Hepatocyte (in vitro differentiated cells): ENCODE measurements around the gene PKP1. TPM values are rescaled to one million over a fixed set of nuclear protein-coding genes. Genes with fewer than 3 reads are reported as not detected.

ENCODE experiments used
- DNase-seq: peaks from one replicate; pipeline ENCODE4 v3.0.0-alpha.2; 2016; ENCODE audit warnings: low spot score
- H2AFZ ChIP-seq: fragments of 200-600 bp; sonication (generic); 2 replicates; pipeline ENCODE4 v1.6.0; 2016; ENCODE audit warnings: antibody characterized with exemption, mild to moderate bottlenecking
- H3K27ac ChIP-seq: fragments of 200-600 bp; sonication (generic); 2 replicates; pipeline ENCODE4 v1.5.1; 2016; ENCODE audit warnings: mild to moderate bottlenecking
- H3K27me3 ChIP-seq: fragments of 200-600 bp; sonication (generic); 2 replicates; pipeline ENCODE4 v1.6.1; 2016
- H3K36me3 ChIP-seq: fragments of 200-600 bp; sonication (generic); replicated peaks from 2 replicates; pipeline ENCODE4 v1.5.1; 2016; ENCODE audit warnings: low read depth; ENCODE audit not compliant: insufficient read depth
- H3K4me1 ChIP-seq: fragments of 200-600 bp; sonication (generic); 2 replicates; pipeline ENCODE4 v1.5.1; 2016; ENCODE audit warnings: mild to moderate bottlenecking, moderate library complexity; ENCODE audit not compliant: insufficient read depth
- H3K4me2 ChIP-seq: fragments of 200-600 bp; sonication (generic); 2 replicates; pipeline ENCODE4 v1.6.0; 2016
- H3K4me3 ChIP-seq: fragments of 200-600 bp; sonication (generic); 2 replicates; pipeline ENCODE4 v1.5.1; 2016; ENCODE audit warnings: mild to moderate bottlenecking
- H3K79me2 ChIP-seq: fragments of 200-600 bp; sonication (generic); 2 replicates; pipeline ENCODE4 v1.6.0; 2017; ENCODE audit warnings: mild to moderate bottlenecking
- H3K9me2 ChIP-seq: fragments of 200-600 bp; sonication (generic); replicated peaks from 2 replicates; pipeline ENCODE4 v1.6.0; 2017; ENCODE audit warnings: mild to moderate bottlenecking; ENCODE audit not compliant: insufficient read depth
- H3K9me3 ChIP-seq: fragments of 200-600 bp; sonication (generic); 2 replicates; pipeline ENCODE4 v1.5.1; 2016; ENCODE audit warnings: low read depth, mild to moderate bottlenecking
- H4K20me1 ChIP-seq: fragments of 200-600 bp; sonication (generic); 2 replicates; pipeline ENCODE4 v1.6.0; 2016; ENCODE audit warnings: mild to moderate bottlenecking; ENCODE audit not compliant: insufficient read depth, poor library complexity, severe bottlenecking
- CTCF ChIP-seq: fragments of 200-600 bp; sonication (generic); IDR thresholded peaks from 2 replicates; pipeline ENCODE4 v1.5.1; 2016; ENCODE audit warnings: antibody characterized with exemption, mild to moderate bottlenecking; ENCODE audit not compliant: poor library complexity
- EZH2 ChIP-seq: fragments of 200-600 bp; sonication (generic); IDR thresholded peaks from 2 replicates; pipeline ENCODE4 v1.6.1; 2016; ENCODE audit warnings: antibody characterized with exemption, mild to moderate bottlenecking, borderline replicate concordance
- EZH2phosphoT487 ChIP-seq: fragments of 200-600 bp; sonication (generic); IDR thresholded peaks from one replicate; pipeline ENCODE4 v1.6.1; 2018; ENCODE audit warnings: antibody characterized with exemption, mild to moderate bottlenecking, low read depth, moderate library complexity; ENCODE audit not compliant: unreplicated experiment, severe bottlenecking
- WGBS: methylation state at CpG from one replicate; pipeline ENCODE4 v1.1.6; 2016; ENCODE audit warnings: low lambda C conversion rate; ENCODE audit errors: missing lambda C conversion rate; 5-methylcytosine and 5-hydroxymethylcytosine counted together
- polyA plus RNA-seq: library from polyadenylated mRNA; unstranded; fragments of >200 nt; fragmentation: Nextera tagmentation; extraction: Ambion mirVana; gene quantifications from 2 replicates; pipeline ENCODE4 v1.2.1, GENCODE V29; 2016
- total RNA-seq: library from RNA; depleted of rRNA; stranded (reverse); fragments of >200 nt; gene quantifications from 2 replicates; pipeline ENCODE4 v1.2.3, GENCODE V29; 2014

Gene PKP1
- total and polyA plus RNA-seq, 2 experiments from 2014 or later = 0.04 to 0.33 TPM

GRCh38 chr1:201353186-201353940 is 70.1 kb downstream of the PKP1 start:
- Histone ChIP-seq H3K4me3 (no peak overlapping the region), H3K27me3 (no peaks in the 10 kb centered on the region), H3K27ac (no peak overlapping the region), H3K4me1 (no peaks in the 10 kb centered on the region), H3K4me2 (no peak overlapping the region), H3K36me3 (no peaks in the 10 kb centered on the region), H3K9me2 (no peaks in the 10 kb centered on the region), H3K79me2 (no peaks in the 10 kb centered on the region), H3K9me3 (no peaks in the 10 kb centered on the region), H4K20me1 (no peaks in the 10 kb centered on the region), H2AFZ (no peak overlapping the region)
- WGBS = 78% methylated on average over 13 of the region's 13 CpGs
- no peak for DNase-seq
- TF ChIP-seq EZH2phosphoT487 = no peak
- TF ChIP-seq EZH2 = no peak
- no peak for TF ChIP-seq CTCF

- no peak for DNase-seq
- 93% methylated on average over 9 of the region's 9 CpGs for WGBS
- Histone ChIP-seq H3K4me1 (no peaks in the 10 kb centered on the region), H3K9me3 (no peaks in the 10 kb centered on the region), H3K9me2 (no peaks in the 10 kb centered on the region), H3K36me3 (no peaks in the 10 kb centered on the region), H3K4me2 (no peak overlapping the region), H4K20me1 (no peaks in the 10 kb centered on the region), H3K79me2 (no peaks in the 10 kb centered on the region), H2AFZ (no peak overlapping the region), H3K4me3 (no peak overlapping the region), H3K27ac (no peak overlapping the region), H3K27me3 (no peaks in the 10 kb centered on the region)
- no peak for TF ChIP-seq EZH2phosphoT487
- no peak for TF ChIP-seq CTCF
- TF ChIP-seq EZH2 = no peak
These were observed 71.0 kb downstream of the PKP1 start for GRCh38 chr1:201354151-201354900.

- no peaks in the 10 kb centered on the region for H3K4me1 ChIP-seq
- H3K9me3 ChIP-seq = no peaks in the 10 kb centered on the region
- no peak for TF ChIP-seq CTCF
- TF ChIP-seq EZH2 = no peak
- no peak for TF ChIP-seq EZH2phosphoT487
- no peaks in the 10 kb centered on the region for H4K20me1 ChIP-seq
- H3K4me2 ChIP-seq = no peak overlapping the region
- no peak for DNase-seq
- H3K4me3 ChIP-seq = no peak overlapping the region
- 67% methylated on average over 4 of the region's 4 CpGs for WGBS
- no peak overlapping the region for H3K27ac ChIP-seq
- H3K9me2 ChIP-seq = no peaks in the 10 kb centered on the region
- no peaks in the 10 kb centered on the region for H3K27me3 ChIP-seq
- no peaks in the 10 kb centered on the region for H3K36me3 ChIP-seq
- H2AFZ ChIP-seq = no peak overlapping the region
- no peaks in the 10 kb centered on the region for H3K79me2 ChIP-seq
These were observed 71.6 kb downstream of the PKP1 start for GRCh38 chr1:201354901-201355295.
